ENCODE measurements around the gene SNX14.

SNX14 gene

GRCh38 chr6:85463621-85464259 lies 129.9 kb downstream of the SNX14 start:
- no peak for DNase-seq (ENCODE audit: low read depth)

GRCh38 chr6:85462673-85463072 lies 131.0 kb downstream of the SNX14 start:
- no peak for DNase-seq (ENCODE audit: low read depth)

- DNase-seq (ENCODE audit: low read depth), result no peak
Measured at GRCh38 chr6:85461798-85462170, 131.9 kb downstream of the SNX14 start.

- DNase-seq (ENCODE audit: low read depth), result no peak
Measured at GRCh38 chr6:85460921-85461797, 132.5 kb downstream of the SNX14 start.

- DNase-seq (ENCODE audit: low read depth), result no peak
Measured at GRCh38 chr6:85460154-85460920, 133.3 kb downstream of the SNX14 start.

GRCh38 chr6:85459224-85459901 lies 134.3 kb downstream of the SNX14 start:
- no peak for DNase-seq (ENCODE audit: low read depth)

GRCh38 chr6:85458782-85459181 lies 134.9 kb downstream of the SNX14 start:
- no peak for DNase-seq (ENCODE audit: low read depth)

- no peak for DNase-seq (ENCODE audit: low read depth)
Measured at GRCh38 chr6:85458184-85458583, 135.5 kb downstream of the SNX14 start.

- no peak for DNase-seq (ENCODE audit: low read depth)
Measured at GRCh38 chr6:85456782-85457181, 136.9 kb downstream of the SNX14 start.
